Calu3 (cell line): ENCODE data around the gene RPL22L1. TPM values are rescaled to one million over a fixed set of nuclear protein-coding genes. Genes with fewer than 3 reads are reported as not detected.
A peak's percentile ranks its signal among the peaks of the same experiment; 100 is the strongest.

Source experiments
- BruUV-seq: library from RNA; stranded (reverse); fragments of 400-500 nt; replicated peaks from 2 replicates; lab custom pipeline; 2021; lab: Mats Ljungman, UMichigan
- CTCF ChIA-PET: fragments of 300-600 bp; sonication (Branson Sonifier 250); formaldehyde crosslinking; loops from one replicate; lab custom pipeline; 2022; ENCODE audit warnings: antibody characterized with exemption; lab: Charles Lee
- DNase-seq: peaks from one replicate; pipeline ENCODE4 v3.0.0; 2022
- H3K27ac Mint-ChIP-seq: one replicate; pipeline ENCODE4 v1.8.0; 2022; ENCODE audit warnings: mixed read lengths; ENCODE audit not compliant: unreplicated experiment
- H3K27me3 Mint-ChIP-seq: one replicate; pipeline ENCODE4 v1.8.0; 2022; ENCODE audit warnings: mixed read lengths; ENCODE audit not compliant: unreplicated experiment
- H3K36me3 Mint-ChIP-seq: one replicate; pipeline ENCODE4 v1.8.0; 2022; ENCODE audit warnings: mild to moderate bottlenecking, moderate library complexity, mixed read lengths; ENCODE audit not compliant: insufficient read depth, unreplicated experiment
- H3K4me1 Mint-ChIP-seq: one replicate; pipeline ENCODE4 v1.8.0; 2022; ENCODE audit warnings: mild to moderate bottlenecking, low read depth, mixed read lengths; ENCODE audit not compliant: unreplicated experiment
- H3K4me3 Mint-ChIP-seq: one replicate; pipeline ENCODE4 v1.8.0; 2022; ENCODE audit warnings: mild to moderate bottlenecking, low read depth, moderate library complexity, mixed read lengths; ENCODE audit not compliant: unreplicated experiment
- H3K9me3 Mint-ChIP-seq: one replicate; pipeline ENCODE4 v1.8.0; 2022; ENCODE audit warnings: low read depth, mixed read lengths; ENCODE audit not compliant: unreplicated experiment
- CTCF ChIP-seq: fragments of 200-600 bp; IDR thresholded peaks from one replicate; pipeline ENCODE4 v1.8.0; 2022; ENCODE audit warnings: antibody characterized with exemption; ENCODE audit not compliant: unreplicated experiment
- intact Hi-C: fragments of 100-400 bp; cut with micrococcal nuclease; formaldehyde crosslinking; loops from one replicate; pipeline ENCODE4 v1.10.0; 2022; ENCODE audit not compliant: unreplicated experiment
- total RNA-seq: library from RNA; stranded (reverse); gene quantifications from 2 replicates; pipeline ENCODE4 v1.2.3, GENCODE V29; 2022

Gene RPL22L1
- total RNA-seq, 1 experiment from 2014 or later = 88.7 TPM

GRCh38 chr3:170866499-170866898, 3.5 kb downstream of the RPL22L1 start:
- H3K27ac Mint-ChIP-seq = no peak overlapping the region

GRCh38 chr3:170865209-170866094, 4.5 kb downstream of the RPL22L1 start:
- peaks cover 50% of the 10 kb centered on the region for H3K4me1 Mint-ChIP-seq
- TF ChIP-seq CTCF = no peak
- no peak for DNase-seq
- intact Hi-C loops = no loop called here
- H3K27ac Mint-ChIP-seq = no peak overlapping the region
- H3K36me3 Mint-ChIP-seq = peaks cover 49% of the 10 kb centered on the region
- BruUV-seq = no TSS peak
- no peaks in the 10 kb centered on the region for H3K27me3 Mint-ChIP-seq
- CTCF ChIA-PET = interaction anchor here (0.6 kb wide), 2 partner anchors 509 to 1314 kb away, joined by 3 to 9 read pairs; no protein-coding TSS in a partner anchor
- no peaks in the 10 kb centered on the region for H3K9me3 Mint-ChIP-seq
- no peak overlapping the region for H3K4me3 Mint-ChIP-seq

More at GRCh38 chr3:170866499-170866898, 3.5 kb downstream of the RPL22L1 start:
- Mint-ChIP-seq H3K36me3 (peaks cover 54% of the 10 kb centered on the region), H3K4me1 (peaks cover 40% of the 10 kb centered on the region), H3K9me3 (no peaks in the 10 kb centered on the region), H3K27me3 (no peaks in the 10 kb centered on the region), H3K4me3 (no peak overlapping the region)
- no peak for TF ChIP-seq CTCF
- CTCF ChIA-PET = interaction anchor here (1.1 kb wide), 1 partner anchor 9 kb away, joined by 3 read pairs; no protein-coding TSS in a partner anchor
- intact Hi-C loops = no loop called here
- DNase-seq = no peak
- BruUV-seq = no TSS peak

- Mint-ChIP-seq H3K4me1 (peaks cover 44% of the 10 kb centered on the region), H3K36me3 (peaks cover 41% of the 10 kb centered on the region), H3K27ac (peak overlapping the region; percentile 0), H3K9me3 (no peaks in the 10 kb centered on the region), H3K27me3 (no peaks in the 10 kb centered on the region), H3K4me3 (no peak overlapping the region)
- DNase-seq = no peak
- no TSS peak for BruUV-seq
- CTCF ChIA-PET = interaction anchor here (0.6 kb wide), 1 partner anchor 158 kb away, joined by 8 read pairs; no protein-coding TSS in a partner anchor
- intact Hi-C loops = no loop called here
- no peak for TF ChIP-seq CTCF
These were observed 5.3 kb downstream of the RPL22L1 start for GRCh38 chr3:170864525-170865208.

- no TSS peak for BruUV-seq
- no peak for DNase-seq
- Mint-ChIP-seq H3K4me1 (peaks cover 43% of the 10 kb centered on the region), H3K4me3 (no peak overlapping the region), H3K27me3 (no peaks in the 10 kb centered on the region), H3K36me3 (peaks cover 32% of the 10 kb centered on the region), H3K27ac (no peak overlapping the region), H3K9me3 (no peaks in the 10 kb centered on the region)
- TF ChIP-seq CTCF = no peak
- CTCF ChIA-PET = interaction anchor here (0.6 kb wide), 1 partner anchor 157 kb away, joined by 8 read pairs; no protein-coding TSS in a partner anchor
- intact Hi-C loops = no loop called here
These were observed 6.2 kb downstream of the RPL22L1 start for GRCh38 chr3:170863816-170864215.
